ENCODE data around the gene CARS1. TPM values are rescaled to one million over a fixed set of nuclear protein-coding genes. Genes with fewer than 3 reads are reported as not detected.

The CARS1 gene
- total and polyA plus RNA-seq, 2 donors (not counting 1 experiment from before 2014, with no cell fraction given) = 31.3 to 49.5 TPM

DNA sequence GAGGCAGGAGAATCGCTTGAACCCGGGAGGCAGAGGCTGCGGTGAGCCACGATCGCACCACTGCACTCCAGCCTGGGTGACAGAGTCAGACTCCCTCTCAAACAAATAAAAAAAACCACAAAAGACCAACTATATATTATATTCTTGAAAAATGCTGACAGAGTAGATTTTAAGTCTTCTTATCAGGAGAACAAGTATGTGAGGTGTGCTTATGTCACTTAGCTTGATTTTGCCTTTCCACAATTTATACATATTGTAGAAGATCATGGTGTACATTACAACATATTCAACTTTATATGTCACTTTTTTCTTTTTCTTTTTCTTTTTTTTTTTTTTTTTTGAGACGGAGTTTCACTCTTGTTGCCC is 24.1 kb upstream of the CARS1 start:
- H2AFZ ChIP-seq (ENCODE audit: insufficient read depth, low read depth, low read length, poor library complexity, severe bottlenecking) = no peak overlapping the region
- no peak for DNase-seq
- no CpG with 5 or more reads among the region's 6 CpGs for WGBS (ENCODE audit: insufficient coverage)
- TF ChIP-seq, protein P1, sequence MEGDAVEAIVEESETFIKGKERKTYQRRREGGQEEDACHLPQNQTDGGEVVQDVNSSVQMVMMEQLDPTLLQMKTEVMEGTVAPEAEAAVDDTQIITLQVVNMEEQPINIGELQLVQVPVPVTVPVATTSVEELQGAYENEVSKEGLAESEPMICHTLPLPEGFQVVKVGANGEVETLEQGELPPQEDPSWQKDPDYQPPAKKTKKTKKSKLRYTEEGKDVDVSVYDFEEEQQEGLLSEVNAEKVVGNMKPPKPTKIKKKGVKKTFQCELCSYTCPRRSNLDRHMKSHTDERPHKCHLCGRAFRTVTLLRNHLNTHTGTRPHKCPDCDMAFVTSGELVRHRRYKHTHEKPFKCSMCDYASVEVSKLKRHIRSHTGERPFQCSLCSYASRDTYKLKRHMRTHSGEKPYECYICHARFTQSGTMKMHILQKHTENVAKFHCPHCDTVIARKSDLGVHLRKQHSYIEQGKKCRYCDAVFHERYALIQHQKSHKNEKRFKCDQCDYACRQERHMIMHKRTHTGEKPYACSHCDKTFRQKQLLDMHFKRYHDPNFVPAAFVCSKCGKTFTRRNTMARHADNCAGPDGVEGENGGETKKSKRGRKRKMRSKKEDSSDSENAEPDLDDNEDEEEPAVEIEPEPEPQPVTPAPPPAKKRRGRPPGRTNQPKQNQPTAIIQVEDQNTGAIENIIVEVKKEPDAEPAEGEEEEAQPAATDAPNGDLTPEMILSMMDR (IDR thresholded peaks at IDR 0.05) = no peak
- no peak for TF ChIP-seq EZH2 (IDR thresholded peaks at IDR 0.05; ENCODE audit: borderline replicate concordance, insufficient read depth, low read depth, low read length, poor library complexity, severe bottlenecking)
- no peaks in the 10 kb centered on the region for H3K27me3 ChIP-seq (replicated peaks in 1 of 4; ENCODE audit: control extremely low read depth in 1 of 4, control insufficient read depth in 3 of 4, insufficient read depth in 4 of 4, low read length in 3 of 4)
- no peak overlapping the region for H3K4me2 ChIP-seq (replicated peaks; ENCODE audit: low read depth, low read length, poor library complexity, severe bottlenecking)
- Mint-ChIP-seq H3K27me3 (peaks cover 3% of the 10 kb centered on the region), H3K27ac (no peak overlapping the region), H3K9me3 (ENCODE audit: insufficient read depth) (no peaks in the 10 kb centered on the region), H3K4me1 (no peaks in the 10 kb centered on the region), H3K4me3 (no peak overlapping the region)
- H4K20me1 ChIP-seq (ENCODE audit: control insufficient read depth, insufficient read depth, low read length, poor library complexity, severe bottlenecking) = no peaks in the 10 kb centered on the region
- no peaks in the 10 kb centered on the region for H3K9me3 ChIP-seq (ENCODE audit: control extremely low read depth in 1 of 3, control insufficient read depth in 2 of 3, insufficient read depth in 1 of 3, low read length in 2 of 3)
- ChIA-PET CTCF (interaction anchor here (2.3 kb wide), 1 partner anchor 10 kb away, joined by 8 read pairs; no protein-coding TSS in a partner anchor), POLR2A (no interaction called here)
- no peak overlapping the region for H3K27ac ChIP-seq (ENCODE audit: low read length in 2 of 2)
- H3K4me1 ChIP-seq (ENCODE audit: control insufficient read depth in 2 of 2, insufficient read depth in 2 of 2, low read length in 2 of 2) = no peaks in the 10 kb centered on the region
- ATAC-seq (ENCODE audit: low read depth) = no peak
- intact Hi-C loops (cut with micrococcal nuclease) = no loop called here
- no peaks in the 10 kb centered on the region for H3K79me2 ChIP-seq (ENCODE audit: control insufficient read depth, insufficient read depth, low read length)
- H3K4me3 ChIP-seq (ENCODE audit: control extremely low read depth in 1 of 5, extremely low read depth in 1 of 5, insufficient read depth in 1 of 5, low read depth in 2 of 5, low read length in 4 of 5) = no peak overlapping the region
- no peaks in the 10 kb centered on the region for H3K36me3 ChIP-seq (replicated peaks in 1 of 2; ENCODE audit: control extremely low read depth in 1 of 2, control insufficient read depth in 1 of 2, extremely low read depth in 1 of 2, insufficient read depth in 2 of 2, low read length in 1 of 2)
- H3K9ac ChIP-seq (ENCODE audit: low read length) = no peak overlapping the region

DNA sequence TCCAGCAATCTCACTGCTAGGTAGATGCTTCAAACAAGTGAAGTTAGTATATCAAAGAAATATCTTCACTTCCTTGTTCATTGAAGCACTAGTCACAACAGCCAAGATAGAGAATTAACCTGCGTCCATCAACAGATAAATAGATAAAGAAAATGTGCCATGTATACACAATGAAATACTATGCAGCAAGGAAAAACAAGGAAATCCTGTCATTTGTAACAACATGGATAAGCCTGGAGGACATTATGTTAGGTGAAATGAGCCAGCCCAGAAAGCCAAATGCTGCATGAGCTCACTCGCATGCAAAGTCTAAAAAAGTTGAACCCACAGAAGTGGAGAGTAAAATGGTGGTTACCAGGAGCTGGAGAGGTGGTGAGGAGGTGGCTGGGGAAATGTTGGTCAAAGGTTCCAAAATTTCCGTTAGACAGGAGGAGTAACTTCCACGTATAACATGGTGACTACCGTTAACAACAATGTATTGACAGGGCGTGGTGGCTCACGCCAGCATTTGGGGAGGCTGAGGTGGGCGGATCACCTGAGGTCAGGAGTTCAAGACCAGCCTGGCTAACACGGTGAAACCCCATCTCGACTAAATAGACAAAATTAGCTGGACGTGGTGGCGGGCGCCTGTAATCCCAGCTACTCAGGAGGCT is 23.6 kb upstream of the CARS1 start:
- no peaks in the 10 kb centered on the region for H3K9me3 Mint-ChIP-seq (ENCODE audit: insufficient read depth)
- H3K27ac ChIP-seq (ENCODE audit: low read length in 2 of 2) = no peak overlapping the region
- no peak overlapping the region for H3K4me3 ChIP-seq (ENCODE audit: control extremely low read depth in 1 of 5, extremely low read depth in 1 of 5, insufficient read depth in 1 of 5, low read depth in 2 of 5, low read length in 4 of 5)
- intact Hi-C loops (cut with micrococcal nuclease) = no loop called here
- TF ChIP-seq, protein P1 (IDR thresholded peaks at IDR 0.05) = no peak
- TF ChIP-seq EZH2 (IDR thresholded peaks at IDR 0.05; ENCODE audit: borderline replicate concordance, insufficient read depth, low read depth, low read length, poor library complexity, severe bottlenecking) = no peak
- no peak overlapping the region for H2AFZ ChIP-seq (ENCODE audit: insufficient read depth, low read depth, low read length, poor library complexity, severe bottlenecking)
- H3K36me3 ChIP-seq (replicated peaks in 1 of 2; ENCODE audit: control extremely low read depth in 1 of 2, control insufficient read depth in 1 of 2, extremely low read depth in 1 of 2, insufficient read depth in 2 of 2, low read length in 1 of 2) = no peaks in the 10 kb centered on the region
- H3K27me3 ChIP-seq (replicated peaks in 1 of 4; ENCODE audit: control extremely low read depth in 1 of 4, control insufficient read depth in 3 of 4, insufficient read depth in 4 of 4, low read length in 3 of 4) = no peaks in the 10 kb centered on the region
- ChIA-PET CTCF (interaction anchor here (2.3 kb wide), 1 partner anchor 11 kb away, joined by 8 read pairs; no protein-coding TSS in a partner anchor), POLR2A (no interaction called here)
- H3K4me3 Mint-ChIP-seq = no peak overlapping the region
- no peak overlapping the region for H3K27ac Mint-ChIP-seq
- no peaks in the 10 kb centered on the region for H3K4me1 ChIP-seq (ENCODE audit: control insufficient read depth in 2 of 2, insufficient read depth in 2 of 2, low read length in 2 of 2)
- H3K79me2 ChIP-seq (ENCODE audit: control insufficient read depth, insufficient read depth, low read length) = no peaks in the 10 kb centered on the region
- no peak for DNase-seq
- WGBS (ENCODE audit: insufficient coverage) = 91% methylated on average over 12 of the region's 13 CpGs
- H4K20me1 ChIP-seq (ENCODE audit: control insufficient read depth, insufficient read depth, low read length, poor library complexity, severe bottlenecking) = no peaks in the 10 kb centered on the region
- H3K27me3 Mint-ChIP-seq = peaks cover 3% of the 10 kb centered on the region
- H3K4me1 Mint-ChIP-seq = no peaks in the 10 kb centered on the region
- H3K4me2 ChIP-seq (replicated peaks; ENCODE audit: low read depth, low read length, poor library complexity, severe bottlenecking) = no peak overlapping the region
- ATAC-seq (ENCODE audit: low read depth) = no peak
- H3K9ac ChIP-seq (ENCODE audit: low read length) = no peak overlapping the region
- H3K9me3 ChIP-seq (ENCODE audit: control extremely low read depth in 1 of 3, control insufficient read depth in 2 of 3, insufficient read depth in 1 of 3, low read length in 2 of 3) = no peaks in the 10 kb centered on the region

Measured in B cell (primary cell).